ENCODE data around the gene TRAK1.

- TF ChIP-seq CTCF (IDR thresholded peaks at IDR 0.05), result no peak
- TF ChIP-seq EZH2 (IDR thresholded peaks at IDR 0.05; ENCODE audit: borderline replicate concordance, insufficient read depth, low read depth, low read length, poor library complexity, severe bottlenecking), result no peak
Observed at GRCh38 chr3:42229942-42230688, 139.0 kb downstream of the TRAK1 start.

Measured in B cell (primary cell).